ENCODE data around the gene TTC23. TPM values are rescaled to one million over a fixed set of nuclear protein-coding genes. Genes with fewer than 3 reads are reported as not detected.

The TTC23 gene
- polyA plus RNA-seq, 2 donors, result 7.2 to 8.4 TPM

DNA sequence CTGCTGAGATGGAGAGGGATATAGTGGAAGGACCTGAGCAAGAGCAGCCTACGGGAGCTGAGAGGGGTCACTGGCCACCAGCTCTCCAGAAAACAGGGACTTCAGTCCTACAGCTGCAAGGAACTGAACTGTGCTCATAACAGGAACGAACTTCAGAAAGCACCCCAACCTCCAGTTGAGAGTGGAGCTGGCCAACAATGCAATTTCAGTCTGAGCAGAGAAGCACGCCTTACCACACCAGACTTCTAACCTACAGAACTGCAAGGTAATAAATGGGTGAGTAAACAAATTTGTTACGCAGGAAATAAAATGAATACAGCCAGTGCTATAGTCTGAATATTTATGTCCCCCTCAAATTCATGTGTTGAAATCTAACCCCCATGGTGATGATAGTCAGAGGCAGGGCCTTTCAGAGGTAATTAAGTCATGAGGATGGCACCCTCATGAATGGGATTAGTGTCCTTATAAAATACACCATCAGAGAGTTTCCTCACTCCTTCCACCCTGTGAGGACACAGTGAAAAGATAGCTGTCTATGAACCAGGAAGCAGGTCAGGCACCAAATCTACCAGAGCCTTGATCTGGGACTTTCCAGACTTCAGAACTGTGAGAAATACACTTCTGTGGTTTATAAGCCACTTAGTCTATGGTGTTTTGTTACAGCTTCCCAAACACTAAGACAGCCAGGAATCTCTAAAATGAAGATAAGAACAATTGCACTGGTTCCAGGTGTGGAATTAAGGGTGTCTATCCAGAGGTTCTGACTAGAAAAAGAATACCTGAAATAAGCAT is 85.9 kb downstream of the TTC23 start:
- WGBS, 2 donors, result 78 to 86% methylated on average over 4 of the region's 4 CpGs
- Histone ChIP-seq H3K27me3 (ENCODE audit: control insufficient read depth in 1 of 2, insufficient read depth in 2 of 2, low read length in 2 of 2) (no peaks in the 10 kb centered on the region), H3K27ac (ENCODE audit: low read depth in 2 of 2, low read length in 1 of 2) (no peak overlapping the region), H3K9me3 (ENCODE audit: control insufficient read depth in 2 of 2, insufficient read depth in 1 of 2, low read depth in 1 of 2, low read length in 1 of 2) (no peaks in the 10 kb centered on the region), H3K36me3 (ENCODE audit: control insufficient read depth in 2 of 2, insufficient read depth in 2 of 2, low read length in 1 of 2) (peaks cover 6 to 8% of the 10 kb centered on the region in 2 donors), H3K4me1 (ENCODE audit: control insufficient read depth in 2 of 2, insufficient read depth in 2 of 2, low read length in 1 of 2) (peaks cover 0 to 2% of the 10 kb centered on the region in 2 donors), H3K4me3 (ENCODE audit: low read depth in 1 of 2, low read length in 2 of 2) (no peak overlapping the region)

DNA sequence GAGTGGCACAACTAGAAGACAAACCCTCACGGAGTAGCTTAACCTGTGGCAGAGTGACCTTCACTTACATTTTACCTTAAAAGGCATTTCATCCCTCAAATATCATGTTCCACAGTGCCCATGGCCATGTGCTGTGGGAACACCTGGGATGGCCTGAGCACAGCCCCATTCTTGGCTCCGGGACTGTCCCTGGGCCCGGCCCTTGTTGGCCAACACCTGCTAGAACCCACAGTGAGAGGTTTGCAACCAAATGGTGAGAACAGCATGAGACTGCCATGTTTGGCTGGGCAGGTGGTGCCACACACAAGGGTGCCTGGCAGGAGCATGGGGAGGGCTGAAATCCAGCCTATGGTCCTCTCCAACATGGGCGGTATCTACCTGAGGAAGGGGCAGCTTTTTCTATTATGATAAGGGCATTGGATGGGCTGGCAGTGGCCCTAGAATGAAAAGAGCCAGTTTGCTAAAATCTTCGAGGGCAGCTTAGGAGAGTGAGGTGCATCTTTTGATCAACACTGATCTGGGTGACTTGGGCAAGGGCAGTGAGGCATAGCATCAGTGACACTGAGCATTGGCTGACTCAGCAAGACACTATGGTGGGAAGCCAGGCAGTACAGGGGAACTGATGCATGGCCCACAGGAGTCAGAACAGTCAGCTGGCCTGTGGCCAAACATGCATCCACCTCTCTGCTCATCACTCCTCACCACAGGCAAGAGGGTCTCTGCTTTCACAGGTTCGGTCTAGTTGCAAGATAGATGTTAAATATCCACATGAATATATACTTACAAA is 90.6 kb downstream of the TTC23 start:
- 94 to 95% methylated on average over 6 of the region's 6 CpGs for WGBS, 2 donors
- Histone ChIP-seq H3K9me3 (ENCODE audit: control insufficient read depth in 2 of 2, insufficient read depth in 1 of 2, low read depth in 1 of 2, low read length in 1 of 2) (no peaks in the 10 kb centered on the region), H3K4me3 (ENCODE audit: low read depth in 1 of 2, low read length in 2 of 2) (no peak overlapping the region), H3K36me3 (ENCODE audit: control insufficient read depth in 2 of 2, insufficient read depth in 2 of 2, low read length in 1 of 2) (peaks cover 6% of the 10 kb centered on the region in 2 donors), H3K27me3 (ENCODE audit: control insufficient read depth in 1 of 2, insufficient read depth in 2 of 2, low read length in 2 of 2) (no peaks in the 10 kb centered on the region), H3K27ac (ENCODE audit: low read depth in 2 of 2, low read length in 1 of 2) (no peak overlapping the region), H3K4me1 (ENCODE audit: control insufficient read depth in 2 of 2, insufficient read depth in 2 of 2, low read length in 1 of 2) (peaks cover 2% of the 10 kb centered on the region in 2 donors)

DNA sequence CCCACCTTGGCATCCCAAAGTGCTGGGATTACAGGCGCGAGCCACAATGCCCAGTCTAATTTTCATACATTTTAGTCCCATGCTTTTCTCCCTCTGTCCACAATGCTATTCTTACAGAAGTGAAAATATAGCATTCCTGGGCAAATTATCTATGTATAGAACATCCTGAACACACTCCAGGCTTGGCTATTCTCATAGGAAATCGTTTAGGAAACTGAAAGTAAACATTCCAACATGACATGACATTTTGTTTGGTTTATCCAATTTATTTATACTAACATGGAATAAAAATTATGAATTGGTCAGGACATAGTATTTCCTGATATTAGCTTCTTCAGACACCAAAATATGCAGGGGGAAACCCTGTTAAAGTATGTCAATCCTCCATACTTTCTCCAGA is 91.9 kb downstream of the TTC23 start:
- no peak overlapping the region for H3K27ac ChIP-seq (ENCODE audit: low read depth in 2 of 2, low read length in 1 of 2)
- WGBS, 2 donors, result 54 to 58% methylated on average over 3 of the region's 3 CpGs

DNA sequence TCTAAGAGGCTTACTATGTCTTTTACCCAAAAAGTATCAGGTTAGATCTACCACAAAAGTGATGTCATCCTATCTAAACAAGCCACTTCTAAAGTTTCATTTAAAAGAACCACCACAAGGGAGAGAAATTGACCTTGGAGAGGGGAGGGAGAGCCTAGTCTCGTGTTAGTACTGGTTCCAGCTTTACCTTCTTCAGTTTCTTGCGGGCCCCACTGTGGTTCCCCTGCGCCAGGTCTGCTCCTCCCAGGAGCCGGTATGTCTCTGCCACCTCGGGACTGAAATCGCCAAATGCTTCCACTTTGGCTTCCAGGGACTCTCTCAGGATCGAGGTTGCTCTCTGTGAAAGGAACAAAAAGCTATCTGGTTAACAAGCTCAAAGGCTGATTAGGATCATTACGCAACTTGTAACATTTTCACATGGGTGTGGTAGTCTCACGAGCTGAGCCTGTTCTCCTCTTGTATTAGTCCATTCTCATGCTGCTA is 93.4 kb downstream of the TTC23 start:
- Histone ChIP-seq H3K9me3 (ENCODE audit: control insufficient read depth in 2 of 2, insufficient read depth in 1 of 2, low read depth in 1 of 2, low read length in 1 of 2) (no peaks in the 10 kb centered on the region), H3K4me1 (ENCODE audit: control insufficient read depth in 2 of 2, insufficient read depth in 2 of 2, low read length in 1 of 2) (peaks cover 2% of the 10 kb centered on the region in 2 donors), H3K27me3 (ENCODE audit: control insufficient read depth in 1 of 2, insufficient read depth in 2 of 2, low read length in 2 of 2) (no peaks in the 10 kb centered on the region), H3K27ac (ENCODE audit: low read depth in 2 of 2, low read length in 1 of 2) (peak overlapping the region; percentile 62 to 85), H3K36me3 (ENCODE audit: control insufficient read depth in 2 of 2, insufficient read depth in 2 of 2, low read length in 1 of 2) (peaks cover 3 to 8% of the 10 kb centered on the region in 2 donors), H3K4me3 (ENCODE audit: low read depth in 1 of 2, low read length in 2 of 2) (no peak overlapping the region)
- 73 to 74% methylated on average over 9 of the region's 9 CpGs for WGBS, 2 donors

More for the DNA sequence above, 91.9 kb downstream of the TTC23 start:
- Histone ChIP-seq H3K36me3 (ENCODE audit: control insufficient read depth in 2 of 2, insufficient read depth in 2 of 2, low read length in 1 of 2) (peaks cover 6% of the 10 kb centered on the region in 2 donors), H3K4me1 (ENCODE audit: control insufficient read depth in 2 of 2, insufficient read depth in 2 of 2, low read length in 1 of 2) (peaks cover 2% of the 10 kb centered on the region in 2 donors), H3K9me3 (ENCODE audit: control insufficient read depth in 2 of 2, insufficient read depth in 1 of 2, low read depth in 1 of 2, low read length in 1 of 2) (no peaks in the 10 kb centered on the region), H3K4me3 (ENCODE audit: low read depth in 1 of 2, low read length in 2 of 2) (no peak overlapping the region), H3K27me3 (ENCODE audit: control insufficient read depth in 1 of 2, insufficient read depth in 2 of 2, low read length in 2 of 2) (no peaks in the 10 kb centered on the region)

DNA sequence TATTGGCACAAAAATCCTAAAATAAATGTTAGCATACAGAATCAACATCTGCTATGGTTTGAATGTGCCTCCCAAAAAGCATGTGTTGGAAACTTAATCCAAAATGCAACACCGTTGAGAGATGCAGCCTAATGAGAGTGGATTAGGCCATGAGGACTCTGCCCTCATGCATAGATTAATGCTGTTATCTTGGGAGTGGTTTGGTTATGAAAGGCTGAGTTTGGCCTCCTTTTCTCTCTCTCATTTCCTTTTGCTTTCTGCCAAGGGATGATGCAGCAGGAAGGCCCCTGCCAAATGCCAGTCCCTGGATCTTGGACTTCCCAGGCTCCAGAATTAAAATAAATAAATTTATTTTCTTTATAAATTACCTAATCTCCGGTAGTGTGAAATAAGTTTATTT is 95.1 kb downstream of the TTC23 start:
- Histone ChIP-seq H3K4me3 (ENCODE audit: low read depth in 1 of 2, low read length in 2 of 2) (no peak overlapping the region), H3K27me3 (ENCODE audit: control insufficient read depth in 1 of 2, insufficient read depth in 2 of 2, low read length in 2 of 2) (no peaks in the 10 kb centered on the region), H3K4me1 (ENCODE audit: control insufficient read depth in 2 of 2, insufficient read depth in 2 of 2, low read length in 1 of 2) (peaks cover 2% of the 10 kb centered on the region in 2 donors), H3K27ac (ENCODE audit: low read depth in 2 of 2, low read length in 1 of 2) (no peak overlapping the region), H3K36me3 (ENCODE audit: control insufficient read depth in 2 of 2, insufficient read depth in 2 of 2, low read length in 1 of 2) (peaks cover 0 to 8% of the 10 kb centered on the region in 2 donors), H3K9me3 (ENCODE audit: control insufficient read depth in 2 of 2, insufficient read depth in 1 of 2, low read depth in 1 of 2, low read length in 1 of 2) (no peaks in the 10 kb centered on the region)
- WGBS, 2 donors, result 48 to 49% methylated on average over 2 of the region's 2 CpGs

DNA sequence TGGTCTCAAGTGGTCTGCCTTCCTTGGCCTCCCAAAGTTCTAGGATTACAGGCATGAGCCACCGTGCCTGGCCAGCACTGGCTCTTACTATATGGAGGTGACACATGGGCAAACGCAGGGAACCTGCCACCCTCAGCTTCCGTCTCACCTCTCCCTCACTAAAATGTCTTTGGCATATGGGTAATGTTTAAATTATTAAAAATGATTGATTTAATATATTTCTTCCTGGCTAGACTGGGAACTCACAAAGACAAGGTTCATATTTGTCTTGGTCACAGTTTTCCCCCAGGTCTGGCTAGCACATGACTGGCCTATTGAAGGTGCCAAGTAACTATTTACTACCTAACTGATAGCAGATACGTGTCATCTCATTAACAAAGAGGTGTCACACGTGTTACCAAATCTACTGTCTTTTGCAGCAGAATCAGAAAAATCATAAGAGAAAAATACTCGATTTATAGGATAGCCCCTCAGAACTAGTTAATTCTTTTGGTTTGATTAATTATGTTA is 96.3 kb downstream of the TTC23 start:
- H3K27me3 ChIP-seq (ENCODE audit: control insufficient read depth in 1 of 2, insufficient read depth in 2 of 2, low read length in 2 of 2), result no peaks in the 10 kb centered on the region
- H3K4me1 ChIP-seq (ENCODE audit: control insufficient read depth in 2 of 2, insufficient read depth in 2 of 2, low read length in 1 of 2), result peaks cover 0 to 2% of the 10 kb centered on the region in 2 donors
- no peaks in the 10 kb centered on the region for H3K9me3 ChIP-seq (ENCODE audit: control insufficient read depth in 2 of 2, insufficient read depth in 1 of 2, low read depth in 1 of 2, low read length in 1 of 2)
- 73 to 75% methylated on average over 6 of the region's 6 CpGs for WGBS, 2 donors
- H3K27ac ChIP-seq (ENCODE audit: low read depth in 2 of 2, low read length in 1 of 2), result no peak overlapping the region
- H3K36me3 ChIP-seq (ENCODE audit: control insufficient read depth in 2 of 2, insufficient read depth in 2 of 2, low read length in 1 of 2), result peaks cover 0 to 2% of the 10 kb centered on the region in 2 donors
- H3K4me3 ChIP-seq (ENCODE audit: low read depth in 1 of 2, low read length in 2 of 2), result no peak overlapping the region

DNA sequence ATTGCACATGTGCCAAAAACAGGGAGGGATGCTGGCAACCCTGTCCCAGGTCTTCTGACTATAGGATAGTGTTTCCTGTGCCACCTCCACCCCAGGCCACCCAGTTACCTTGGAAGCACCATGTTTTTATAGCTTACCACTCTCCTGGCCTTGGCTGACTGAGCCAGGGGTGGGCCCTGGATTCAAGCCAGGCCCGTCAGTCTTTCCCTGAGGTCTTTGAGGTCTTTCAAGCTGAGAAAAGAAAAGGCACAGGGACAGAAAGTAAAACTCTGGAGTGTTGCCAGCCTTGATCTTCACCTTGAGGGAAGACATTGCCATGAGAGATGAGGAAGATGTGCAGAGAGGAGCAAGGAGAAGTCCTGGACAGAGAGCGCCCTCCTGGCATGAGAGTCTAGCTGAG is 98.2 kb downstream of the TTC23 start:
- WGBS, 2 donors, result 71 to 79% methylated on average over 2 of the region's 2 CpGs
- H3K27ac ChIP-seq (ENCODE audit: low read depth in 2 of 2, low read length in 1 of 2), result no peak overlapping the region

DNA sequence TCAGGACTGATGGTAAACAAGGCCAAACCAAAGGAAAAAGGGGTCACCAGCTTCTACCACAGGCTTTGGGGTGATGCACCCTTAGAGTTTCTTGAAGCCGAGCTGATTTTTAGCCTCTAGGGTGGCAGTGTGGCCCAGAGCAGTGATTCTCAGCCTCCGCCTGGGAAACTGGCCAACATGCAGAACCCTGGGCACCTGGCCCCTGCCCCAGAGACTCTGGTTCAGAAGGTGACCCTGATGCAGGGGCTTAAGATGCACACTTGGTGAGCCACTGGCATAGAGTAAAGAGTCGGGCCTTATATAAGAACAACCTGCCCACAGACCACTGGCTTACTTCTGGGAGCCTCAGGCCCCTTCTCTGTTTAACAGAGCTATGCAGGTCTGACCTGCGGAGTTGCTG is 100.0 kb downstream of the TTC23 start:
- H3K27me3 ChIP-seq (ENCODE audit: control insufficient read depth in 1 of 2, insufficient read depth in 2 of 2, low read length in 2 of 2), result no peaks in the 10 kb centered on the region
- 94 to 100% methylated on average over 4 of the region's 4 CpGs for WGBS, 2 donors
- H3K27ac ChIP-seq (ENCODE audit: low read depth in 2 of 2, low read length in 1 of 2), result no peak overlapping the region
- no peak overlapping the region for H3K4me3 ChIP-seq (ENCODE audit: low read depth in 1 of 2, low read length in 2 of 2)
- H3K4me1 ChIP-seq (ENCODE audit: control insufficient read depth in 2 of 2, insufficient read depth in 2 of 2, low read length in 1 of 2), result no peaks in the 10 kb centered on the region
- peaks cover 2 to 3% of the 10 kb centered on the region in 2 donors for H3K36me3 ChIP-seq (ENCODE audit: control insufficient read depth in 2 of 2, insufficient read depth in 2 of 2, low read length in 1 of 2)
- H3K9me3 ChIP-seq (ENCODE audit: control insufficient read depth in 2 of 2, insufficient read depth in 1 of 2, low read depth in 1 of 2, low read length in 1 of 2), result no peaks in the 10 kb centered on the region

More for the DNA sequence above, 98.2 kb downstream of the TTC23 start:
- H3K36me3 ChIP-seq (ENCODE audit: control insufficient read depth in 2 of 2, insufficient read depth in 2 of 2, low read length in 1 of 2), result peaks cover 2 to 3% of the 10 kb centered on the region in 2 donors
- H3K9me3 ChIP-seq (ENCODE audit: control insufficient read depth in 2 of 2, insufficient read depth in 1 of 2, low read depth in 1 of 2, low read length in 1 of 2), result no peaks in the 10 kb centered on the region
- no peaks in the 10 kb centered on the region for H3K4me1 ChIP-seq (ENCODE audit: control insufficient read depth in 2 of 2, insufficient read depth in 2 of 2, low read length in 1 of 2)
- H3K4me3 ChIP-seq (ENCODE audit: low read depth in 1 of 2, low read length in 2 of 2), result no peak overlapping the region
- H3K27me3 ChIP-seq (ENCODE audit: control insufficient read depth in 1 of 2, insufficient read depth in 2 of 2, low read length in 2 of 2), result no peaks in the 10 kb centered on the region

DNA sequence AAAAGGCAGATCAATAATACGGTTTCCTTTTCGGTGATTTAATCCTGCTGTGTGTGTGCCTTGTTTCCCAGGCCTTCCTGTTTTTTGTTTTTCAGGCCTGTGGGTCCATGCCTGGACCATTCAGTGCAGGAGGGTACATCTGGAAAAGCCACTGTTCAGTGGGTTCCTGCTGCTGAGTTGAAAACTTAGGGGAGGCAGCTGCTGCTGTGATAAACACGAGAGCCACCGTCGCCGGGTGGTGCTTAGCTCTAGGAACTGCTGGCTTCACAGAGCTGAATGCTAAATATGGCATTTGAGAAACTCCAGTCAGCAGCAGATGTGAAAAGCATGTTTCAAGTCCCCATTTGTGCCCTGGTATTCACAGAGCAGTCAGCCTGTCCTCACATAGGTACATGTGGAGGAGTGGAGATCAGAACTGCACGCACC is 100.5 kb downstream of the TTC23 start:
- Histone ChIP-seq H3K4me3 (ENCODE audit: low read depth in 1 of 2, low read length in 2 of 2) (no peak overlapping the region), H3K27me3 (ENCODE audit: control insufficient read depth in 1 of 2, insufficient read depth in 2 of 2, low read length in 2 of 2) (no peaks in the 10 kb centered on the region), H3K27ac (ENCODE audit: low read depth in 2 of 2, low read length in 1 of 2) (no peak overlapping the region), H3K4me1 (ENCODE audit: control insufficient read depth in 2 of 2, insufficient read depth in 2 of 2, low read length in 1 of 2) (no peaks in the 10 kb centered on the region), H3K36me3 (ENCODE audit: control insufficient read depth in 2 of 2, insufficient read depth in 2 of 2, low read length in 1 of 2) (peaks cover 2 to 3% of the 10 kb centered on the region in 2 donors), H3K9me3 (ENCODE audit: control insufficient read depth in 2 of 2, insufficient read depth in 1 of 2, low read depth in 1 of 2, low read length in 1 of 2) (no peaks in the 10 kb centered on the region)
- WGBS, 2 donors, result 65 to 77% methylated on average over 7 of the region's 7 CpGs
